Spleen (tissue), 11 donors: ENCODE results near the gene AHI1. TPM values are rescaled to one million over a fixed set of nuclear protein-coding genes. Genes with fewer than 3 reads are reported as not detected.

Experiments
- DNase-seq: peaks from one replicate; pipeline ENCODE4 v3.0.0-alpha.2; 2020
- H3K27ac ChIP-seq, 8 donors: fragments of 200-600 bp; sonication (generic) in 7 of 8; 1 replicate in 4 of 8; 2 replicates in 4 of 8; pipeline versions ENCODE4 v1.5.0 to v1.8.0; 2016 to 2021; ENCODE audit warnings: inconsistent platforms in 4 of 8, mild to moderate bottlenecking in 4 of 8, moderate library complexity in 1 of 8
- H3K27me3 ChIP-seq, 7 donors: fragments of 200-600 bp; sonication (generic) in 6 of 7; replicated peaks in 1 of 7; 1 replicate in 4 of 7; 2 replicates in 3 of 7; pipeline versions ENCODE4 v1.5.0 to v1.8.0; 2016 to 2021; ENCODE audit warnings: inconsistent platforms in 3 of 7, mild to moderate bottlenecking in 1 of 7
- H3K36me3 ChIP-seq, 6 donors: fragments of 200-600 bp; sonication (generic) in 5 of 6; 1 replicate in 4 of 6; 2 replicates in 2 of 6; pipeline versions ENCODE4 v1.5.0 to v1.8.0; 2016 to 2021; ENCODE audit warnings: inconsistent platforms in 2 of 6
- H3K4me1 ChIP-seq, 6 donors: fragments of 200-600 bp; sonication (generic) in 5 of 6; 1 replicate in 3 of 6; 2 replicates in 3 of 6; pipeline versions ENCODE4 v1.5.0 to v1.8.0; 2016 to 2021; ENCODE audit warnings: inconsistent platforms in 3 of 6
- H3K4me3 ChIP-seq, 8 donors: fragments of 200-600 bp; sonication (generic) in 7 of 8; 1 replicate in 4 of 8; 2 replicates in 4 of 8; pipeline versions ENCODE4 v1.5.0 to v1.8.0; 2016 to 2021; ENCODE audit warnings: inconsistent platforms in 4 of 8, mild to moderate bottlenecking in 4 of 8, moderate library complexity in 2 of 8
- H3K9me3 ChIP-seq, 8 donors: fragments of 200-600 bp; sonication (generic) in 7 of 8; 1 replicate in 4 of 8; 2 replicates in 4 of 8; pipeline versions ENCODE4 v1.5.0 to v1.8.0; 2016 to 2021; ENCODE audit warnings: inconsistent platforms in 4 of 8
- CTCF ChIP-seq, 11 experiments: fragments of 200-600 bp in 7 of 11; fragments of 450-650 bp in 4 of 11; sonication (generic) in 4 of 11; IDR thresholded peaks in 8 of 11; conservative IDR thresholded peaks in 3 of 11; 1 replicate in 7 of 11; 2 replicates in 4 of 11; pipeline versions ENCODE4 v1.4.0 to v1.8.0; 2016 to 2021; ENCODE audit warnings: antibody characterized with exemption in 11 of 11, inconsistent platforms in 4 of 11, mild to moderate bottlenecking in 1 of 11
- POLR2A ChIP-seq, 3 donors: fragments of 450-650 bp; IDR thresholded peaks; one replicate each; pipeline ENCODE4 v1.5.1; 2017; ENCODE audit warnings: antibody characterized with exemption in 3 of 3, mild to moderate bottlenecking in 1 of 3
- POLR2AphosphoS5 ChIP-seq, 3 donors: sonication (generic); formaldehyde crosslinking; IDR thresholded peaks; one replicate each; pipeline ENCODE4 v1.5.1; 2017; ENCODE audit warnings: antibody characterized with exemption in 3 of 3
- WGBS, 5 donors: extraction: QIAGEN DNeasy Blood & Tissue Kit in 3 of 5; methylation state at CpG; one replicate each; pipeline versions ENCODE4 v1.1.5 to v1.1.7; 2013 to 2018; 5-methylcytosine and 5-hydroxymethylcytosine counted together
- intact Hi-C: fragments of 100-400 bp; cut with DNase I; formaldehyde crosslinking; loops from one replicate; pipeline ENCODE4 v1.15.0; 2023; ENCODE audit warnings: low total_unique reads
- polyA plus RNA-seq, 3 donors: library from polyadenylated mRNA; stranded (reverse); fragments of 200-250 nt; gene quantifications; one replicate each; pipeline ENCODE4 v1.2.1, GENCODE V29; 2013
- total RNA-seq, 7 donors: library from RNA; depleted of rRNA in 3 of 7; stranded (reverse); fragments of >200 nt in 3 of 7; fragmentation: NEBNext Ultra II Directional in 4 of 7; extraction: Animal tissue kit (Norgen Biotek cat#: 25700) in 4 of 7; gene quantifications; one replicate each; pipeline versions ENCODE4 v1.1.0 to v1.2.1, GENCODE V29; 2016 to 2021
- donor health status: healthy with polysubstance abuse.
- donor health status: DM: no; HTN: no; CAD: no; lungs with moderate emphysema.
- donor health status: DM: no; HTN: no; CAD: no.
- donor health status: Bipolar disorder and iron deficiency.
- donor health status: healthy.
- donor health status: DM: no; HTN: no; CAD: no.
- donor health status: DM: yes; HTN: yes; CAD: no.

Gene AHI1
- total and polyA plus RNA-seq, 10 donors, result 3.6 to 21.8 (median 16.9) TPM

GRCh38 chr6:135291288-135292076 lies 206.1 kb downstream of the AHI1 start:
- no peak for DNase-seq
- Histone ChIP-seq H3K9me3 (peaks cover 0 to 14% (median 5%) of the 10 kb centered on the region in 8 donors), H3K4me1 (no peaks in the 10 kb centered on the region), H3K27ac (no peak overlapping the region), H3K4me3 (no peak overlapping the region), H3K36me3 (peaks cover 0 to 16% (median 0%) of the 10 kb centered on the region in 6 donors), H3K27me3 (no peaks in the 10 kb centered on the region)
- intact Hi-C loops, result no loop called here
- TF ChIP-seq CTCF (IDR thresholded peaks at IDR 0.05 in 8 of 11, conservative IDR thresholded peaks at IDR 0.05 in 3 of 11) (no peak), POLR2AphosphoS5 (IDR thresholded peaks at IDR 0.05) (no peak), POLR2A (IDR thresholded peaks at IDR 0.05) (no peak)
- 71 to 81% (median 76%) methylated on average over 3 of the region's 3 CpGs for WGBS, 5 donors

- TF ChIP-seq POLR2AphosphoS5 (IDR thresholded peaks at IDR 0.05) (no peak), CTCF (IDR thresholded peaks at IDR 0.05 in 8 of 11, conservative IDR thresholded peaks at IDR 0.05 in 3 of 11) (no peak), POLR2A (IDR thresholded peaks at IDR 0.05) (no peak)
- 79 to 87% (median 82%) methylated on average over 5 of the region's 5 CpGs for WGBS, 5 donors
- DNase-seq, result no peak
- Histone ChIP-seq H3K4me3 (no peak overlapping the region), H3K27me3 (no peaks in the 10 kb centered on the region), H3K4me1 (no peaks in the 10 kb centered on the region), H3K36me3 (peaks cover 0 to 14% (median 0%) of the 10 kb centered on the region in 6 donors), H3K9me3 (peaks cover 0 to 3% (median 0%) of the 10 kb centered on the region in 8 donors), H3K27ac (no peak overlapping the region)
- intact Hi-C loops, result no loop called here
Observed at GRCh38 chr6:135289816-135290215, 207.7 kb downstream of the AHI1 start.

GRCh38 chr6:135286962-135287538 lies 210.5 kb downstream of the AHI1 start:
- intact Hi-C loops, result no loop called here
- Histone ChIP-seq H3K9me3 (no peaks in the 10 kb centered on the region), H3K27me3 (no peaks in the 10 kb centered on the region), H3K27ac (peak overlapping the region in 1 of 8 donors; percentile 9), H3K36me3 (peaks cover 0 to 15% (median 0%) of the 10 kb centered on the region in 6 donors), H3K4me1 (no peaks in the 10 kb centered on the region), H3K4me3 (no peak overlapping the region)
- DNase-seq, result no peak
- WGBS, 5 donors, result 49 to 69% (median 51%) methylated on average over 8 of the region's 8 CpGs
- TF ChIP-seq POLR2AphosphoS5 (IDR thresholded peaks at IDR 0.05), result no peak
- no peak for TF ChIP-seq POLR2A (IDR thresholded peaks at IDR 0.05)
- no peak for TF ChIP-seq CTCF (IDR thresholded peaks at IDR 0.05 in 8 of 11, conservative IDR thresholded peaks at IDR 0.05 in 3 of 11)

- Histone ChIP-seq H3K27ac (no peak overlapping the region), H3K4me1 (peaks cover 0 to 18% (median 0%) of the 10 kb centered on the region in 6 donors), H3K36me3 (peaks cover 0 to 15% (median 0%) of the 10 kb centered on the region in 6 donors), H3K4me3 (no peak overlapping the region), H3K9me3 (no peaks in the 10 kb centered on the region), H3K27me3 (no peaks in the 10 kb centered on the region)
- no peak for DNase-seq
- 59 to 85% (median 69%) methylated on average over 2 of the region's 2 CpGs for WGBS, 5 donors
- intact Hi-C loops, result no loop called here
- TF ChIP-seq CTCF (IDR thresholded peaks at IDR 0.05 in 8 of 11, conservative IDR thresholded peaks at IDR 0.05 in 3 of 11) (no peak), POLR2AphosphoS5 (IDR thresholded peaks at IDR 0.05) (no peak), POLR2A (IDR thresholded peaks at IDR 0.05) (no peak)
Observed at GRCh38 chr6:135285165-135285564, 212.4 kb downstream of the AHI1 start.
